DND-41 (cell line): Measurements from ENCODE around the gene FGF11.

ENCODE experiments used
- EZH2 ChIP-seq: IDR thresholded peaks from 3 replicates; pipeline ENCODE4 v1.6.1; 2012; ENCODE audit warnings: borderline replicate concordance, low read depth, mild to moderate bottlenecking, moderate library complexity, low read length, inconsistent platforms; ENCODE audit not compliant: severe bottlenecking
- TF ChIP-seq, protein P1 (sequence below): IDR thresholded peaks from 2 replicates; pipeline ENCODE4 v1.5.1; 2012; ENCODE audit warnings: borderline replicate concordance, low read length, moderate library complexity, mild to moderate bottlenecking; ENCODE audit not compliant: poor library complexity, severe bottlenecking; ENCODE audit errors: extremely low read depth

DNA sequence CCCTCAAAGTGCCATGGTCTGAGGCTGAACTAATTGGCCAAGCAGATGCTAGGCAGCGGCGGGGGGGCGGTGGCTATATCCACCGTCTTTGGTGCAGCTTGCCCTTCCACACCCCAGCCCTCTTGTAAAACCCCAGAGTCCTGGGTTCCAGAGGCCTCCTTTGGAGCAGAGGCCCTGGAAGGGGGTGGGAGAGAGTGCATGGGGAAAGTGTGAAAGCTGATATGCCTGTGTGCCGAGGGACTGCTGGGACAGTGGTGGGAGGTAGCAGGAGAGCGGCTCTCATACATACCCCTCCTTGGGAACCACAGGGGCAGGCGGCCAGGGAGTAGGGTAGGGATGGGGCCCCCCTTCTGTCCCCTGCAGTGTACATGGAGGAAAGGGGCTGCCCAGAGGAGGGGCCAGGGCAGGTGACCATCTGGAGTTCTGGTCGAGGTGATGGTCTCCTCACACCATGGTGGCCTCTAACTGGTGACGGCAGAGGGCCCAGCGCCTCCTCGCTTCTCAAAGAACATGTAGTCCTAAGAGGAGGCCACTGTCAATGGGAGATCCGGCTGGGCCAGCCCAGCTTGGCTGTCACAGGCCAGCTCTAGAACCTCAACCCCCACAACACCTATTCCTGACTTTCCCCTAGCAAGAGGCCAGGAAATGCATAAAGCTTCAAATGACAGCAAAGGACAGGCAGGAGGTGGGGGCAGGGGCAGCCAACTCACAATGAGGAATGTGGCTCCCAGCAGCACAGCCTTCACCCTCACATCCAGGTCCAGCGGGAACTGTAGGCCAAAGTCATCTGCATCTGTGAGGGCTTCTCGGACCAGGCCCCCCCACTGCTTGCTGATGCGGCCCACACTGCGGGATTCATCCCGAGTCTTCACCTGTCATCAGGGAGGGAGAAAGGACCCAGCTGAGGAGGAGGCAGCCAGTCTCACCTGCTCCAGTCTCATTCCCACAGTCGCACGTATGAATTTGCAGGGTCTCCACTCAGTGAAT, 49.1 kb upstream of the FGF11 start:
- TF ChIP-seq, protein P1, sequence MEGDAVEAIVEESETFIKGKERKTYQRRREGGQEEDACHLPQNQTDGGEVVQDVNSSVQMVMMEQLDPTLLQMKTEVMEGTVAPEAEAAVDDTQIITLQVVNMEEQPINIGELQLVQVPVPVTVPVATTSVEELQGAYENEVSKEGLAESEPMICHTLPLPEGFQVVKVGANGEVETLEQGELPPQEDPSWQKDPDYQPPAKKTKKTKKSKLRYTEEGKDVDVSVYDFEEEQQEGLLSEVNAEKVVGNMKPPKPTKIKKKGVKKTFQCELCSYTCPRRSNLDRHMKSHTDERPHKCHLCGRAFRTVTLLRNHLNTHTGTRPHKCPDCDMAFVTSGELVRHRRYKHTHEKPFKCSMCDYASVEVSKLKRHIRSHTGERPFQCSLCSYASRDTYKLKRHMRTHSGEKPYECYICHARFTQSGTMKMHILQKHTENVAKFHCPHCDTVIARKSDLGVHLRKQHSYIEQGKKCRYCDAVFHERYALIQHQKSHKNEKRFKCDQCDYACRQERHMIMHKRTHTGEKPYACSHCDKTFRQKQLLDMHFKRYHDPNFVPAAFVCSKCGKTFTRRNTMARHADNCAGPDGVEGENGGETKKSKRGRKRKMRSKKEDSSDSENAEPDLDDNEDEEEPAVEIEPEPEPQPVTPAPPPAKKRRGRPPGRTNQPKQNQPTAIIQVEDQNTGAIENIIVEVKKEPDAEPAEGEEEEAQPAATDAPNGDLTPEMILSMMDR, result no peak
- TF ChIP-seq EZH2, result no peak
